ENCODE results near the gene NTN1.

NTN1 gene

GRCh38 chr17:9167379-9167778 lies 146.1 kb downstream of the NTN1 start:
- H3K4me3 ChIP-seq, result no peak overlapping the region
- no peak for TF ChIP-seq CTCF (IDR thresholded peaks at IDR 0.05)
- DNase-seq (ENCODE audit: low spot score), result no peak
- no peak overlapping the region for H3K27ac ChIP-seq

GRCh38 chr17:9169116-9169515 lies 147.8 kb downstream of the NTN1 start:
- H3K27ac ChIP-seq, result no peak overlapping the region
- DNase-seq (ENCODE audit: low spot score), result no peak
- no peak for TF ChIP-seq CTCF (IDR thresholded peaks at IDR 0.05)
- H3K4me3 ChIP-seq, result no peak overlapping the region

GRCh38 chr17:9170336-9170735 lies 149.0 kb downstream of the NTN1 start:
- Histone ChIP-seq H3K4me3 (no peak overlapping the region), H3K27ac (no peak overlapping the region)
- DNase-seq (ENCODE audit: low spot score), result no peak
- TF ChIP-seq CTCF (IDR thresholded peaks at IDR 0.05), result no peak

GRCh38 chr17:9170853-9171252 lies 149.5 kb downstream of the NTN1 start:
- no peak overlapping the region for H3K27ac ChIP-seq
- no peak overlapping the region for H3K4me3 ChIP-seq
- no peak for DNase-seq (ENCODE audit: low spot score)
- no peak for TF ChIP-seq CTCF (IDR thresholded peaks at IDR 0.05)

- no peak overlapping the region for H3K4me3 ChIP-seq
- no peak for TF ChIP-seq CTCF (IDR thresholded peaks at IDR 0.05)
- H3K27ac ChIP-seq, result no peak overlapping the region
- DNase-seq (ENCODE audit: low spot score), result no peak
Measured at GRCh38 chr17:9173386-9173983, 152.2 kb downstream of the NTN1 start.

- Histone ChIP-seq H3K27ac (no peak overlapping the region), H3K4me3 (no peak overlapping the region)
- no peak for TF ChIP-seq CTCF (IDR thresholded peaks at IDR 0.05)
- no peak for DNase-seq (ENCODE audit: low spot score)
Measured at GRCh38 chr17:9174312-9174711, 153.0 kb downstream of the NTN1 start.

- no peak for TF ChIP-seq CTCF (IDR thresholded peaks at IDR 0.05)
- DNase-seq (ENCODE audit: low spot score), result no peak
- no peak overlapping the region for H3K4me3 ChIP-seq
- no peak overlapping the region for H3K27ac ChIP-seq
Measured at GRCh38 chr17:9174779-9175574, 153.7 kb downstream of the NTN1 start.

Measured in coronary artery (tissue), 2 donors.